ENCODE measurements around the gene ATP12A.
"Not testable (repeated sequence)": the region's sequence is repeated elsewhere in the genome, so short reads cannot be mapped to it uniquely, and the experiment has no call there.

ATP12A gene

GRCh38 chr13:24692561-24692960 is 12.4 kb downstream of the ATP12A start:
- no peak for DNase-seq

- no peak for DNase-seq
Measured at GRCh38 chr13:24693862-24694471, 13.8 kb downstream of the ATP12A start.

GRCh38 chr13:24694907-24695306 is 14.7 kb downstream of the ATP12A start:
- DNase-seq, result no peak

GRCh38 chr13:24698686-24699085 is 18.5 kb downstream of the ATP12A start:
- no peak for DNase-seq

GRCh38 chr13:24699541-24699940 is 19.3 kb downstream of the ATP12A start:
- DNase-seq, result no peak

GRCh38 chr13:24700539-24700938 is 20.3 kb downstream of the ATP12A start:
- DNase-seq, result no peak

GRCh38 chr13:24706886-24707585 is 26.8 kb downstream of the ATP12A start:
- DNase-seq, result no peak

GRCh38 chr13:24709186-24709913 is 29.1 kb downstream of the ATP12A start:
- DNase-seq, result no peak

- no peak for DNase-seq
Measured at GRCh38 chr13:24713022-24713421, 32.8 kb downstream of the ATP12A start.

- DNase-seq, result no peak
Measured at GRCh38 chr13:24716011-24716410, 35.8 kb downstream of the ATP12A start.

GRCh38 chr13:24716446-24716845 is 36.2 kb downstream of the ATP12A start:
- DNase-seq, result no peak

- DNase-seq, result no peak
Measured at GRCh38 chr13:24717217-24717616, 37.0 kb downstream of the ATP12A start.

- no peak for DNase-seq
Measured at GRCh38 chr13:24718192-24718965, 38.2 kb downstream of the ATP12A start.

- DNase-seq, result no peak
Measured at GRCh38 chr13:24719139-24719538, 38.9 kb downstream of the ATP12A start.

GRCh38 chr13:24723206-24723605 is 43.0 kb downstream of the ATP12A start:
- no peak for DNase-seq

GRCh38 chr13:24724714-24725113 is 44.5 kb downstream of the ATP12A start:
- DNase-seq, result no peak

- no peak for DNase-seq
Measured at GRCh38 chr13:24725379-24725778, 45.2 kb downstream of the ATP12A start.

GRCh38 chr13:24727731-24728601 is 47.8 kb downstream of the ATP12A start:
- DNase-seq, result peak; percentile 16

- not testable (repeated sequence) for DNase-seq
Measured at GRCh38 chr13:24730873-24731567, 50.8 kb downstream of the ATP12A start.

- DNase-seq, result no peak
Measured at GRCh38 chr13:24734950-24735349, 54.7 kb downstream of the ATP12A start.

- no peak for DNase-seq
Measured at GRCh38 chr13:24737042-24737441, 56.8 kb downstream of the ATP12A start.

All from NCI-H226 (cell line).